BLaER1 (cell line): ENCODE data around the gene NCOA5.

Experiments used
- H3K27ac ChIP-seq: shearing (Covaris generic); formaldehyde crosslinking; 2 replicates; pipeline ENCODE4 v1.8.1; 2022
- H3K27me3 ChIP-seq: shearing (Covaris generic); formaldehyde crosslinking; 2 replicates; pipeline ENCODE4 v1.8.1; 2022
- H3K36me3 ChIP-seq: shearing (Covaris generic); formaldehyde crosslinking; 2 replicates; pipeline ENCODE4 v1.8.1; 2022
- H3K4me1 ChIP-seq: shearing (Covaris generic); formaldehyde crosslinking; 2 replicates; pipeline ENCODE4 v1.8.1; 2022
- H3K4me2 ChIP-seq: shearing (Covaris generic); formaldehyde crosslinking; 2 replicates; pipeline ENCODE4 v1.8.1; 2022
- H3K4me3 ChIP-seq: shearing (Covaris generic); formaldehyde crosslinking; 2 replicates; pipeline ENCODE4 v1.8.1; 2022
- H3K9ac ChIP-seq: shearing (Covaris generic); formaldehyde crosslinking; 2 replicates; pipeline ENCODE4 v1.8.1; 2022
- H3K9me3 ChIP-seq: shearing (Covaris generic); formaldehyde crosslinking; 2 replicates; pipeline ENCODE4 v1.8.1; 2022
- H4K20me1 ChIP-seq: shearing (Covaris generic); formaldehyde crosslinking; 2 replicates; pipeline ENCODE4 v1.8.1; 2022
- Cebpa-rat ChIP-seq: shearing (Covaris generic); IDR thresholded peaks from 2 replicates; pipeline ENCODE4 v1.8.1; 2022

Gene NCOA5

GRCh38 chr20:46023148-46023484 lies 66.6 kb downstream of the NCOA5 start:
- no peaks in the 10 kb centered on the region for H3K27me3 ChIP-seq
- no peaks in the 10 kb centered on the region for H3K36me3 ChIP-seq
- H3K9me3 ChIP-seq, result no peaks in the 10 kb centered on the region
- H3K4me1 ChIP-seq, result peaks cover 37% of the 10 kb centered on the region
- no peak overlapping the region for H3K9ac ChIP-seq
- no peak overlapping the region for H3K27ac ChIP-seq
- no peak overlapping the region for H3K4me3 ChIP-seq
- TF ChIP-seq Cebpa-rat, result no peak
- peaks cover 52% of the 10 kb centered on the region for H4K20me1 ChIP-seq
- peak overlapping the region; percentile 98 for H3K4me2 ChIP-seq

- Histone ChIP-seq H3K4me1 (peaks cover 43% of the 10 kb centered on the region), H4K20me1 (peaks cover 47% of the 10 kb centered on the region), H3K4me2 (peak overlapping the region; percentile 98), H3K36me3 (peaks cover under 1% of the 10 kb centered on the region; the same call in 1 of the 2 replicates), H3K27ac (no peak overlapping the region), H3K27me3 (no peaks in the 10 kb centered on the region), H3K4me3 (peak overlapping the region; percentile 71), H3K9me3 (peaks cover under 1% of the 10 kb centered on the region; the same call in 1 of the 2 replicates), H3K9ac (no peak overlapping the region)
- no peak for TF ChIP-seq Cebpa-rat
Observed at GRCh38 chr20:46022411-46023147, 67.2 kb downstream of the NCOA5 start.

GRCh38 chr20:46021361-46022359 lies 68.1 kb downstream of the NCOA5 start:
- Histone ChIP-seq H3K9me3 (peaks cover 10% of the 10 kb centered on the region), H3K4me1 (peaks cover 51% of the 10 kb centered on the region), H3K4me3 (peak overlapping the region; percentile 71), H3K27me3 (no peaks in the 10 kb centered on the region), H3K4me2 (peak overlapping the region; percentile 98), H3K9ac (peak overlapping the region; percentile 70), H3K27ac (peak overlapping the region; percentile 53), H4K20me1 (peaks cover 38% of the 10 kb centered on the region), H3K36me3 (peaks cover 7% of the 10 kb centered on the region; the same call in 1 of the 2 replicates)
- TF ChIP-seq Cebpa-rat, result no peak

GRCh38 chr20:46020555-46020954 lies 69.2 kb downstream of the NCOA5 start:
- Histone ChIP-seq H3K27me3 (no peaks in the 10 kb centered on the region), H3K27ac (peak overlapping the region; percentile 53; the same call in 1 of the 2 replicates), H3K9me3 (peaks cover 10% of the 10 kb centered on the region), H3K9ac (peak overlapping the region; percentile 20; the same call in 1 of the 2 replicates), H3K4me3 (peak overlapping the region; percentile 71), H3K4me1 (peaks cover 51% of the 10 kb centered on the region), H4K20me1 (peaks cover 27% of the 10 kb centered on the region), H3K36me3 (peaks cover 7% of the 10 kb centered on the region; the same call in 1 of the 2 replicates), H3K4me2 (peak overlapping the region; percentile 88)
- no peak for TF ChIP-seq Cebpa-rat

GRCh38 chr20:46018611-46019010 lies 71.2 kb downstream of the NCOA5 start:
- peak overlapping the region; percentile 21; the same call in 1 of the 2 replicates for H3K27ac ChIP-seq
- H3K27me3 ChIP-seq, result peaks cover 11% of the 10 kb centered on the region
- peaks cover 20% of the 10 kb centered on the region for H4K20me1 ChIP-seq
- H3K9me3 ChIP-seq, result peaks cover 10% of the 10 kb centered on the region
- H3K4me1 ChIP-seq, result peaks cover 61% of the 10 kb centered on the region
- no peak for TF ChIP-seq Cebpa-rat
- peak overlapping the region; percentile 77 for H3K4me2 ChIP-seq
- peaks cover 7% of the 10 kb centered on the region; the same call in 1 of the 2 replicates for H3K36me3 ChIP-seq
- no peak overlapping the region; the same call in 1 of the 2 replicates for H3K9ac ChIP-seq
- 0 out of 2 replicates have a peak overlapping the region, but pooled peaks have one; percentile 13 for H3K4me3 ChIP-seq

- H3K4me1 ChIP-seq, result peaks cover 65% of the 10 kb centered on the region
- H3K4me2 ChIP-seq, result peak overlapping the region; percentile 77
- TF ChIP-seq Cebpa-rat, result no peak
- H3K9ac ChIP-seq, result no peak overlapping the region
- H4K20me1 ChIP-seq, result peaks cover 20% of the 10 kb centered on the region
- H3K27ac ChIP-seq, result peak overlapping the region; percentile 21; the same call in 1 of the 2 replicates
- H3K4me3 ChIP-seq, result 0 out of 2 replicates have a peak overlapping the region, but pooled peaks have one; percentile 13
- peaks cover 10% of the 10 kb centered on the region for H3K9me3 ChIP-seq
- peaks cover 7% of the 10 kb centered on the region; the same call in 1 of the 2 replicates for H3K36me3 ChIP-seq
- peaks cover 16% of the 10 kb centered on the region for H3K27me3 ChIP-seq
Observed at GRCh38 chr20:46018112-46018511, 71.7 kb downstream of the NCOA5 start.

GRCh38 chr20:46017272-46017671 lies 72.5 kb downstream of the NCOA5 start:
- Histone ChIP-seq H3K9ac (no peak overlapping the region), H3K4me3 (peak overlapping the region; percentile 1; the same call in 1 of the 2 replicates), H3K4me1 (peaks cover 60% of the 10 kb centered on the region), H3K27me3 (peaks cover 25% of the 10 kb centered on the region), H3K4me2 (peak overlapping the region; percentile 77), H3K27ac (no peak overlapping the region), H4K20me1 (peaks cover 26% of the 10 kb centered on the region), H3K36me3 (peaks cover 7% of the 10 kb centered on the region; the same call in 1 of the 2 replicates), H3K9me3 (peaks cover 11% of the 10 kb centered on the region)
- TF ChIP-seq Cebpa-rat, result no peak

- H3K9me3 ChIP-seq, result peaks cover 33% of the 10 kb centered on the region
- peak overlapping the region; percentile 82 for H3K4me2 ChIP-seq
- H3K36me3 ChIP-seq, result peaks cover 7% of the 10 kb centered on the region; the same call in 1 of the 2 replicates
- H3K27ac ChIP-seq, result no peak overlapping the region
- peaks cover 50% of the 10 kb centered on the region for H3K27me3 ChIP-seq
- H3K9ac ChIP-seq, result no peak overlapping the region
- H4K20me1 ChIP-seq, result peaks cover 52% of the 10 kb centered on the region
- peaks cover 54% of the 10 kb centered on the region for H3K4me1 ChIP-seq
- H3K4me3 ChIP-seq, result no peak overlapping the region
- TF ChIP-seq Cebpa-rat, result no peak
Observed at GRCh38 chr20:46014517-46015396, 75.0 kb downstream of the NCOA5 start.
